MCF 10A (cell line): Measurements from ENCODE around the gene PARD3. TPM values are rescaled to one million over a fixed set of nuclear protein-coding genes. Genes with fewer than 3 reads are reported as not detected.

Experiments used
- BruUV-seq: library from RNA; stranded (reverse); fragments of 400-500 nt; replicated peaks from 2 replicates; lab custom pipeline; 2021; lab: Mats Ljungman, UMichigan
- CTCF ChIA-PET: fragments of 300-600 bp; sonication (Branson Sonifier 250); formaldehyde crosslinking; extraction: SDS; loops from one replicate; lab custom pipeline; 2021; ENCODE audit warnings: antibody characterized with exemption, inconsistent platforms; lab: Yijun Ruan, JAX
- POLR2A ChIA-PET: fragments of 300-600, 350-650 bp; sonication (Branson Sonifier 250); formaldehyde crosslinking; extraction: SDS; loops from one replicate; lab custom pipeline; 2020; ENCODE audit warnings: antibody characterized with exemption, inconsistent platforms; lab: Yijun Ruan, JAX
- DNase-seq: peaks from one replicate; pipeline ENCODE4 v3.0.0-alpha.2; 2018; ENCODE audit not compliant: unreplicated experiment
- H3K27ac Mint-ChIP-seq: one replicate; pipeline ENCODE4 v1.8.0; 2022; ENCODE audit warnings: mild to moderate bottlenecking, low read depth, mixed read lengths; ENCODE audit not compliant: unreplicated experiment
- H3K27me3 Mint-ChIP-seq: one replicate; pipeline ENCODE4 v1.8.0; 2022; ENCODE audit warnings: mixed read lengths; ENCODE audit not compliant: insufficient read depth, unreplicated experiment
- H3K36me3 Mint-ChIP-seq: one replicate; pipeline ENCODE4 v1.8.0; 2022; ENCODE audit warnings: mild to moderate bottlenecking, moderate library complexity, mixed read lengths; ENCODE audit not compliant: insufficient read depth, unreplicated experiment
- H3K4me1 Mint-ChIP-seq: one replicate; pipeline ENCODE4 v1.8.0; 2022; ENCODE audit warnings: mixed read lengths; ENCODE audit not compliant: insufficient read depth, unreplicated experiment
- H3K4me3 Mint-ChIP-seq: one replicate; pipeline ENCODE4 v1.8.0; 2022; ENCODE audit warnings: mild to moderate bottlenecking, moderate library complexity, mixed read lengths; ENCODE audit not compliant: unreplicated experiment
- H3K9me3 Mint-ChIP-seq: one replicate; pipeline ENCODE4 v1.8.0; 2022; ENCODE audit warnings: mixed read lengths; ENCODE audit not compliant: unreplicated experiment
- intact Hi-C: fragments of 100-400 bp; cut with micrococcal nuclease; formaldehyde crosslinking; loops from 2 replicates; pipeline ENCODE4 v1.14.1; 2022
- total RNA-seq: library from RNA; stranded (reverse); gene quantifications from 2 replicates; pipeline ENCODE4 v1.2.3, GENCODE V29; 2022
- TF ChIP-seq, protein P1 (sequence below): fragments of 200-600 bp; IDR thresholded peaks from one replicate; pipeline ENCODE4 v1.8.0; 2022; ENCODE audit warnings: antibody characterized with exemption, mild to moderate bottlenecking; ENCODE audit not compliant: unreplicated experiment

Gene PARD3
- total RNA-seq, 1 experiment from 2014 or later: 70.0 TPM

DNA sequence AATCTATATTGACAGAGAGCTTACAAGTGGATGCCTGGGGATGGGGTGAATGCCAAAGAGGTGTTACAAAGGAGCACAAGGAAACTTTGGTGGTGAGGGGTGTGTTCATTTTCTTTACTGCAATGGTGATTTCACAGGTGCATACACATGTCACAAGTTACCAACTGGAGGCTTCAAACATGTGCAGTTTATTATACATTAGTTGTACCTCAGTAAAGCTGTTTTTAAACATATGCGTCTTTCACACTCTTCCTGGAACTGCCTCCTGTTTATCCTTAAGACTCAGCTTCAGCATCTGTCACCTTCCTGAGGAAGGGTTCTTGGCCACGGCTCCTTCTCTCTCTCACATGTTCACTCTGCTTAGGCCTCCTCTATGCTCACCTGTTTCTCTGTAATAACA lies 731.5 kb downstream of the PARD3 start:
- no peak for DNase-seq
- H3K4me3 Mint-ChIP-seq: no peak overlapping the region
- no peaks in the 10 kb centered on the region for H3K4me1 Mint-ChIP-seq
- no TSS peak for BruUV-seq
- TF ChIP-seq, protein P1, sequence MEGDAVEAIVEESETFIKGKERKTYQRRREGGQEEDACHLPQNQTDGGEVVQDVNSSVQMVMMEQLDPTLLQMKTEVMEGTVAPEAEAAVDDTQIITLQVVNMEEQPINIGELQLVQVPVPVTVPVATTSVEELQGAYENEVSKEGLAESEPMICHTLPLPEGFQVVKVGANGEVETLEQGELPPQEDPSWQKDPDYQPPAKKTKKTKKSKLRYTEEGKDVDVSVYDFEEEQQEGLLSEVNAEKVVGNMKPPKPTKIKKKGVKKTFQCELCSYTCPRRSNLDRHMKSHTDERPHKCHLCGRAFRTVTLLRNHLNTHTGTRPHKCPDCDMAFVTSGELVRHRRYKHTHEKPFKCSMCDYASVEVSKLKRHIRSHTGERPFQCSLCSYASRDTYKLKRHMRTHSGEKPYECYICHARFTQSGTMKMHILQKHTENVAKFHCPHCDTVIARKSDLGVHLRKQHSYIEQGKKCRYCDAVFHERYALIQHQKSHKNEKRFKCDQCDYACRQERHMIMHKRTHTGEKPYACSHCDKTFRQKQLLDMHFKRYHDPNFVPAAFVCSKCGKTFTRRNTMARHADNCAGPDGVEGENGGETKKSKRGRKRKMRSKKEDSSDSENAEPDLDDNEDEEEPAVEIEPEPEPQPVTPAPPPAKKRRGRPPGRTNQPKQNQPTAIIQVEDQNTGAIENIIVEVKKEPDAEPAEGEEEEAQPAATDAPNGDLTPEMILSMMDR: no peak
- H3K27ac Mint-ChIP-seq: no peak overlapping the region
- ChIA-PET CTCF (no interaction called here), POLR2A (no interaction called here)
- H3K27me3 Mint-ChIP-seq: no peaks in the 10 kb centered on the region
- peaks cover 14% of the 10 kb centered on the region for H3K9me3 Mint-ChIP-seq
- intact Hi-C loops: no loop called here
- no peaks in the 10 kb centered on the region for H3K36me3 Mint-ChIP-seq

DNA sequence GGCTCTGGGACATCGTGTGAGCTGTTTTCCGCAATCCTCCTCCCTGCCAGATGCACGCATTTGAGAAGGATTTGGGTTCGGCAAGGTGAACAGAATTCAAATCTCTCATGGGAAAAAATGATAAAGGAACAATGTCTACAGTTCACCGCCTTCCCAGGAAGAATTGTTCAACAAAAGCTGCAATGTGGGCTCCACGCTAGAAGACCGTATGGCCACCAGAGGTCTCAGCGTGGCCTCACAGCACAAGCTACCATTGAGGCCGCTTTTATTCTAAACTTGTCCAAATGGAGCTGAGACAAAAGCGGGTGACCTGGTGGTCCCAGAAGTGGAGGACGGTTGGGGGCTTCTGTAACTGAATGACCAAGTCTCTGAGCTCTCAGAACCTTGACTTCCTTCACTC lies 733.1 kb downstream of the PARD3 start:
- ChIA-PET POLR2A (no interaction called here), CTCF (no interaction called here)
- intact Hi-C loops: no loop called here
- H3K9me3 Mint-ChIP-seq: peaks cover 14% of the 10 kb centered on the region
- TF ChIP-seq, protein P1: no peak
- H3K4me3 Mint-ChIP-seq: no peak overlapping the region
- H3K4me1 Mint-ChIP-seq: no peaks in the 10 kb centered on the region
- H3K27me3 Mint-ChIP-seq: no peaks in the 10 kb centered on the region
- H3K36me3 Mint-ChIP-seq: no peaks in the 10 kb centered on the region
- DNase-seq: no peak
- H3K27ac Mint-ChIP-seq: no peak overlapping the region
- BruUV-seq: no TSS peak

DNA sequence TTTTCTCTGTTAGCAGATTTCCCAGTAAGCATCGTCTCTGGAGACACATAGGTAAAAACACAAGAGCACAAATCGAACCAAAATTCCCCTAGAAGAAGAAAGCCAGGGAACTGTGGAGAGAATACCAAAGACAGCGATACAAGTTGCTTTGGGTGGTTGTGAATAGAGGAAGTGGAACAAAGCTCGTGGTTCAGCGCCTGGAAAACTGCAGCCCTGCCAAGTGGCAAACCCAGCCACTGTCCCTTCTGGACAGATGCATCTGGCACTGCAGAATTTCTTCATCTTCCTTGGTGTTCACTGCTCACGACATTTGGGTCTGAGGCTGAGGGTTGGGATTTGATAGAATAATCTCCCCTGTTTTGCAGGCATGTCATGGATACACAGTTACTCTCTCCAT lies 733.8 kb downstream of the PARD3 start:
- TF ChIP-seq, protein P1: no peak
- ChIA-PET CTCF (no interaction called here), POLR2A (no interaction called here)
- H3K4me1 Mint-ChIP-seq: no peaks in the 10 kb centered on the region
- no peaks in the 10 kb centered on the region for H3K27me3 Mint-ChIP-seq
- H3K36me3 Mint-ChIP-seq: no peaks in the 10 kb centered on the region
- BruUV-seq: no TSS peak
- peaks cover 14% of the 10 kb centered on the region for H3K9me3 Mint-ChIP-seq
- intact Hi-C loops: no loop called here
- no peak for DNase-seq
- no peak overlapping the region for H3K4me3 Mint-ChIP-seq
- no peak overlapping the region for H3K27ac Mint-ChIP-seq

DNA sequence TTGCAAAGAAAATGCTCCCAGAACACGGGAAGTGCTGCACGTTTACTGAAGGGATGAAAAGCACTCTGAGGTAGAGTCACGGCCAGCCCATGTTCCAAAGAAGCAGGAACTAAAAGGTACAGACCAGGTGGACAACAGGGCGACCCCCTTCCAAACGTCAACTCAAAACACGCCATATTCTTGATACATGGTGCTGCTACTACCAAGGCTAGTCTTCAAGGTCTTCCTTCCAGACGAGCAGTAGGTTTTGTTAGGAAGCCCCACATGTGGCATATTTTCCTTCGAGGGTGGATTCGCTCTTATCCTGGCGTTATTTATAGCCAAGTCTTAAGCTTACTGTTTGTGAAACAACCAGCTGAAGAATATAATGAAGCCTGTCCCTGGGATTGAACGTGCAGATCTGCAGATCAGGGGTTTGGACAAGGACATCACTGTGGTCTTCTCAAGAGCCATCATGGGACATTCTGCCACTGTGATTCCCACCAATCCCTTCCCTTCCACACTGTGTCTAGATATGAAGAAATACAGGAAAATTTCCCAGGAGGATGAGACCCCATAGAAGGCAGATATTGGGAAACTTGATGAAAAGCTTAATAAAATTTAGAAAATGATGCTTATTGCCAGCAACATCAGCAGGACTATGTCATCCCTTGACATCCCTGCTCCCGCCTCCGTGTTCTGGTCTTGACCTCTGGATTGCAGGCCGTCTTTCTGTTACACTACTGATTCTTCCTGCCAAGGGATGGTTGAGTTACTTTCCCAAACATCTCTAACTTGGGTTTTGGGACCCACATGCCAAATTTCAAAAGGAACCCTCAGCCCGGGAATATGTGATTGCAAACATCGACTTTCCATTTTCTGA lies 734.4 kb downstream of the PARD3 start:
- no peaks in the 10 kb centered on the region for H3K27me3 Mint-ChIP-seq
- ChIA-PET POLR2A (no interaction called here), CTCF (no interaction called here)
- no peaks in the 10 kb centered on the region for H3K4me1 Mint-ChIP-seq
- TF ChIP-seq, protein P1: no peak
- DNase-seq: no peak
- no peak overlapping the region for H3K4me3 Mint-ChIP-seq
- no peak overlapping the region for H3K27ac Mint-ChIP-seq
- no peaks in the 10 kb centered on the region for H3K36me3 Mint-ChIP-seq
- no TSS peak for BruUV-seq
- intact Hi-C loops: no loop called here
- H3K9me3 Mint-ChIP-seq: peaks cover 14% of the 10 kb centered on the region
